ENCODE results near the gene VPS33B.

DNA sequence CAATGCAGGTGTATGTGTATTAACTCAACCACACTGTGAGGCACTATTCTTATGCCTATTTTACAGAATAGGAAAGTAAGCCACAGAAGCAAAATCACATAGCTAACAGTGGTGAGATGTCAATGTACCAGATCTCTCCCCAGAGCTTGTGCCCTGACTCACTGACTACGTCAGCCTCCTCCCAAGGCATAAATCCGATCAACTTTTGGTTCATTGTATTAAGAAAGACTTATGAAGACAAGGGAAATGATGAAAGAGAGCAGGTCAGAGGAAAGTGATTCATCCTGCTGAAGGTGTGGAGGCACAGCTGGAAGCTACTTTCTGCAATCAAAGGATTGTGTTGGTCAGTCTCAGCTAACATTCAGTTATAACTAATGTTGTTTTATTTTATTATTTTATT, 44.6 kb upstream of the VPS33B start:
- TF ChIP-seq, protein P1, sequence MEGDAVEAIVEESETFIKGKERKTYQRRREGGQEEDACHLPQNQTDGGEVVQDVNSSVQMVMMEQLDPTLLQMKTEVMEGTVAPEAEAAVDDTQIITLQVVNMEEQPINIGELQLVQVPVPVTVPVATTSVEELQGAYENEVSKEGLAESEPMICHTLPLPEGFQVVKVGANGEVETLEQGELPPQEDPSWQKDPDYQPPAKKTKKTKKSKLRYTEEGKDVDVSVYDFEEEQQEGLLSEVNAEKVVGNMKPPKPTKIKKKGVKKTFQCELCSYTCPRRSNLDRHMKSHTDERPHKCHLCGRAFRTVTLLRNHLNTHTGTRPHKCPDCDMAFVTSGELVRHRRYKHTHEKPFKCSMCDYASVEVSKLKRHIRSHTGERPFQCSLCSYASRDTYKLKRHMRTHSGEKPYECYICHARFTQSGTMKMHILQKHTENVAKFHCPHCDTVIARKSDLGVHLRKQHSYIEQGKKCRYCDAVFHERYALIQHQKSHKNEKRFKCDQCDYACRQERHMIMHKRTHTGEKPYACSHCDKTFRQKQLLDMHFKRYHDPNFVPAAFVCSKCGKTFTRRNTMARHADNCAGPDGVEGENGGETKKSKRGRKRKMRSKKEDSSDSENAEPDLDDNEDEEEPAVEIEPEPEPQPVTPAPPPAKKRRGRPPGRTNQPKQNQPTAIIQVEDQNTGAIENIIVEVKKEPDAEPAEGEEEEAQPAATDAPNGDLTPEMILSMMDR (IDR thresholded peaks at IDR 0.05) = no peak
- TF ChIP-seq POLR2A (IDR thresholded peaks at IDR 0.05) = no peak
